CD8-positive, alpha-beta memory T cell (primary cell): Measurements from ENCODE around the gene KCNJ6. TPM values are rescaled to one million over a fixed set of nuclear protein-coding genes. Genes with fewer than 3 reads are reported as not detected.

ENCODE experiments used
- CTCF ChIA-PET: fragments of 350-600 bp; sonication (Branson Sonifier 250); formaldehyde crosslinking; loops from one replicate; lab custom pipeline; 2021; ENCODE audit warnings: antibody characterized with exemption; lab: Charles Lee
- POLR2A ChIA-PET: fragments of 350-600 bp; sonication (Branson Sonifier 250); formaldehyde crosslinking; loops from one replicate; lab custom pipeline; 2021; ENCODE audit warnings: antibody characterized with exemption; lab: Charles Lee
- DNase-seq, 5 donors: peaks; one replicate each; pipeline versions ENCODE4 v3.0.0 to v3.0.0-alpha.2; 2020 to 2022; ENCODE audit warnings: mixed read lengths in 1 of 5
- H3K27ac ChIP-seq: one replicate; pipeline ENCODE4 v1.7.0; 2013; ENCODE audit warnings: low read depth, mild to moderate bottlenecking, low read length, moderate library complexity
- H3K27me3 ChIP-seq: 2 replicates; pipeline ENCODE4 v1.7.0; 2013; ENCODE audit warnings: low read length, mild to moderate bottlenecking; ENCODE audit not compliant: insufficient read depth, poor library complexity, severe bottlenecking
- H3K36me3 ChIP-seq: 2 replicates; pipeline ENCODE4 v1.7.0; 2013; ENCODE audit warnings: mild to moderate bottlenecking, low read length, moderate library complexity; ENCODE audit not compliant: insufficient read depth
- H3K4me1 ChIP-seq: 2 replicates; pipeline ENCODE4 v1.7.0; 2013; ENCODE audit warnings: mild to moderate bottlenecking, low read length, moderate library complexity; ENCODE audit not compliant: insufficient read depth
- H3K4me3 ChIP-seq: 2 replicates; pipeline ENCODE4 v1.7.0; 2013; ENCODE audit warnings: mild to moderate bottlenecking, low read length
- H3K9me3 ChIP-seq: 2 replicates; pipeline ENCODE4 v1.7.0; 2013; ENCODE audit warnings: mild to moderate bottlenecking, low read length
- H3K27ac Mint-ChIP-seq, 8 donors: one replicate each; pipeline ENCODE4 v1.8.0; 2020 to 2021; ENCODE audit warnings: mixed read lengths in 8 of 8, mild to moderate bottlenecking in 6 of 8, inconsistent platforms in 3 of 8, moderate library complexity in 3 of 8
- H3K27me3 Mint-ChIP-seq, 2 donors: one replicate each; pipeline ENCODE4 v1.8.0; 2020 to 2021; ENCODE audit warnings: mixed read lengths in 2 of 2, mild to moderate bottlenecking in 1 of 2, moderate library complexity in 1 of 2
- H3K36me3 Mint-ChIP-seq, 3 donors: one replicate each; pipeline ENCODE4 v1.8.0; 2020 to 2021; ENCODE audit warnings: mixed read lengths in 3 of 3, inconsistent platforms in 1 of 3, mild to moderate bottlenecking in 1 of 3
- H3K4me1 Mint-ChIP-seq, 3 donors: one replicate each; pipeline ENCODE4 v1.8.0; 2020 to 2021; ENCODE audit warnings: mixed read lengths in 3 of 3, inconsistent platforms in 1 of 3, mild to moderate bottlenecking in 1 of 3
- H3K4me3 Mint-ChIP-seq, 7 donors: one replicate each; pipeline ENCODE4 v1.8.0; 2020 to 2021; ENCODE audit warnings: mixed read lengths in 7 of 7, mild to moderate bottlenecking in 6 of 7, moderate library complexity in 4 of 7, inconsistent platforms in 2 of 7
- H3K9me3 Mint-ChIP-seq, 5 donors: one replicate each; pipeline ENCODE4 v1.8.0; 2020 to 2022; ENCODE audit warnings: mixed read lengths in 5 of 5, mild to moderate bottlenecking in 3 of 5, moderate library complexity in 2 of 5, inconsistent platforms in 1 of 5
- polyA plus RNA-seq: library from polyadenylated mRNA; unstranded; fragments of 300-500 nt; fragmentation: Illumina TruSeq; gene quantifications from one replicate; pipeline ENCODE4 v1.2.3, GENCODE V29; 2021
- total RNA-seq, 2 experiments: library from RNA; stranded (reverse); gene quantifications; one replicate each; pipeline ENCODE4 v1.2.3, GENCODE V29; 2021

The KCNJ6 gene
- total and polyA plus RNA-seq, 3 experiments from 2014 or later = not detected

- H3K27ac Mint-ChIP-seq = no peak overlapping the region
- H3K4me3 ChIP-seq = no peak overlapping the region
- no peak overlapping the region for H3K27ac ChIP-seq
- H3K4me3 Mint-ChIP-seq = no peak overlapping the region
- no peak for DNase-seq
- no peaks in the 10 kb centered on the region for H3K36me3 ChIP-seq
- ChIA-PET CTCF (no interaction called here), POLR2A (no interaction called here)
- no peaks in the 10 kb centered on the region for H3K4me1 Mint-ChIP-seq
- H3K27me3 ChIP-seq = no peaks in the 10 kb centered on the region
- H3K9me3 ChIP-seq = no peaks in the 10 kb centered on the region
- H3K4me1 ChIP-seq = no peaks in the 10 kb centered on the region
- no peaks in the 10 kb centered on the region for H3K36me3 Mint-ChIP-seq
- no peaks in the 10 kb centered on the region for H3K9me3 Mint-ChIP-seq
- H3K27me3 Mint-ChIP-seq = peaks cover 4 to 11% of the 10 kb centered on the region in 2 donors
Measured at GRCh38 chr21:37821786-37822450, 94.3 kb downstream of the KCNJ6 start.

- Histone ChIP-seq H3K9me3 (no peaks in the 10 kb centered on the region), H3K27me3 (no peaks in the 10 kb centered on the region), H3K4me1 (no peaks in the 10 kb centered on the region), H3K27ac (no peak overlapping the region), H3K4me3 (no peak overlapping the region), H3K36me3 (no peaks in the 10 kb centered on the region)
- DNase-seq = no peak
- no peaks in the 10 kb centered on the region for H3K36me3 Mint-ChIP-seq
- H3K4me3 Mint-ChIP-seq = no peak overlapping the region
- H3K27me3 Mint-ChIP-seq = peaks cover 6 to 11% of the 10 kb centered on the region in 2 donors
- H3K9me3 Mint-ChIP-seq = no peaks in the 10 kb centered on the region
- no peaks in the 10 kb centered on the region for H3K4me1 Mint-ChIP-seq
- ChIA-PET POLR2A (no interaction called here), CTCF (no interaction called here)
- H3K27ac Mint-ChIP-seq = no peak overlapping the region
Measured at GRCh38 chr21:37821092-37821491, 95.2 kb downstream of the KCNJ6 start.

- H3K27me3 ChIP-seq = no peaks in the 10 kb centered on the region
- Mint-ChIP-seq H3K36me3 (no peaks in the 10 kb centered on the region), H3K4me3 (no peak overlapping the region), H3K9me3 (no peaks in the 10 kb centered on the region), H3K4me1 (no peaks in the 10 kb centered on the region), H3K27ac (no peak overlapping the region), H3K27me3 (peaks cover 4 to 6% of the 10 kb centered on the region in 2 donors)
- no peak overlapping the region for H3K27ac ChIP-seq
- DNase-seq = no peak
- H3K36me3 ChIP-seq = no peaks in the 10 kb centered on the region
- H3K9me3 ChIP-seq = no peaks in the 10 kb centered on the region
- no peak overlapping the region for H3K4me3 ChIP-seq
- CTCF ChIA-PET = no interaction called here
- POLR2A ChIA-PET = no interaction called here
- no peaks in the 10 kb centered on the region for H3K4me1 ChIP-seq
Measured at GRCh38 chr21:37819372-37819771, 96.9 kb downstream of the KCNJ6 start.

GRCh38 chr21:37817242-37817641 lies 99.0 kb downstream of the KCNJ6 start:
- H3K9me3 ChIP-seq = peaks cover 2% of the 10 kb centered on the region
- no peaks in the 10 kb centered on the region for H3K4me1 ChIP-seq
- no peaks in the 10 kb centered on the region for H3K36me3 Mint-ChIP-seq
- H3K36me3 ChIP-seq = no peaks in the 10 kb centered on the region
- no peak overlapping the region for H3K4me3 Mint-ChIP-seq
- DNase-seq = no peak
- H3K27ac Mint-ChIP-seq = no peak overlapping the region
- H3K4me3 ChIP-seq = no peak overlapping the region
- no peaks in the 10 kb centered on the region for H3K4me1 Mint-ChIP-seq
- CTCF ChIA-PET = no interaction called here
- peaks cover 0 to 15% (median 10%) of the 10 kb centered on the region in 5 donors for H3K9me3 Mint-ChIP-seq
- H3K27ac ChIP-seq = no peak overlapping the region
- no peaks in the 10 kb centered on the region for H3K27me3 ChIP-seq
- POLR2A ChIA-PET = no interaction called here
- H3K27me3 Mint-ChIP-seq = peaks cover 4% of the 10 kb centered on the region in 2 donors

- H3K9me3 ChIP-seq = peaks cover 3% of the 10 kb centered on the region
- Mint-ChIP-seq H3K27ac (no peak overlapping the region), H3K9me3 (peaks cover 0 to 22% (median 15%) of the 10 kb centered on the region in 5 donors), H3K4me1 (no peaks in the 10 kb centered on the region), H3K4me3 (no peak overlapping the region), H3K27me3 (peaks cover 3 to 9% of the 10 kb centered on the region in 2 donors), H3K36me3 (no peaks in the 10 kb centered on the region)
- H3K27ac ChIP-seq = no peak overlapping the region
- H3K4me1 ChIP-seq = no peaks in the 10 kb centered on the region
- H3K36me3 ChIP-seq = no peaks in the 10 kb centered on the region
- POLR2A ChIA-PET = no interaction called here
- no peak for DNase-seq
- H3K4me3 ChIP-seq = no peak overlapping the region
- H3K27me3 ChIP-seq = no peaks in the 10 kb centered on the region
- CTCF ChIA-PET = no interaction called here
Measured at GRCh38 chr21:37815893-37816292, 100.4 kb downstream of the KCNJ6 start.

GRCh38 chr21:37811711-37812110 lies 104.5 kb downstream of the KCNJ6 start:
- H3K4me3 ChIP-seq = no peak overlapping the region
- no peak for DNase-seq
- H3K4me3 Mint-ChIP-seq = no peak overlapping the region
- ChIA-PET POLR2A (no interaction called here), CTCF (no interaction called here)
- no peaks in the 10 kb centered on the region for H3K4me1 ChIP-seq
- H3K27me3 ChIP-seq = no peaks in the 10 kb centered on the region
- H3K9me3 ChIP-seq = peaks cover 3% of the 10 kb centered on the region
- no peak overlapping the region for H3K27ac ChIP-seq
- H3K36me3 ChIP-seq = no peaks in the 10 kb centered on the region
- no peaks in the 10 kb centered on the region for H3K36me3 Mint-ChIP-seq
- H3K27ac Mint-ChIP-seq = no peak overlapping the region
- peaks cover 0 to 22% (median 15%) of the 10 kb centered on the region in 5 donors for H3K9me3 Mint-ChIP-seq
- H3K27me3 Mint-ChIP-seq = peaks cover 3 to 30% of the 10 kb centered on the region in 2 donors
- no peaks in the 10 kb centered on the region for H3K4me1 Mint-ChIP-seq

GRCh38 chr21:37808261-37808660 lies 108.0 kb downstream of the KCNJ6 start:
- POLR2A ChIA-PET = no interaction called here
- Histone ChIP-seq H3K27ac (no peak overlapping the region), H3K27me3 (no peaks in the 10 kb centered on the region), H3K36me3 (no peaks in the 10 kb centered on the region), H3K4me3 (no peak overlapping the region), H3K9me3 (peaks cover 3% of the 10 kb centered on the region), H3K4me1 (no peaks in the 10 kb centered on the region)
- Mint-ChIP-seq H3K9me3 (peaks cover 7 to 22% (median 17%) of the 10 kb centered on the region in 5 donors), H3K36me3 (no peaks in the 10 kb centered on the region), H3K4me3 (no peak overlapping the region), H3K27me3 (peaks cover 4 to 30% of the 10 kb centered on the region in 2 donors), H3K4me1 (no peaks in the 10 kb centered on the region), H3K27ac (no peak overlapping the region)
- no peak for DNase-seq
- CTCF ChIA-PET = no interaction called here

GRCh38 chr21:37805266-37805665 lies 111.0 kb downstream of the KCNJ6 start:
- H3K4me1 Mint-ChIP-seq = no peaks in the 10 kb centered on the region
- Histone ChIP-seq H3K4me1 (no peaks in the 10 kb centered on the region), H3K36me3 (no peaks in the 10 kb centered on the region), H3K27me3 (no peaks in the 10 kb centered on the region), H3K9me3 (no peaks in the 10 kb centered on the region), H3K27ac (no peak overlapping the region), H3K4me3 (no peak overlapping the region)
- no peak overlapping the region for H3K4me3 Mint-ChIP-seq
- peaks cover 0 to 13% (median 7%) of the 10 kb centered on the region in 5 donors for H3K9me3 Mint-ChIP-seq
- POLR2A ChIA-PET = no interaction called here
- H3K27me3 Mint-ChIP-seq = peaks cover 8 to 25% of the 10 kb centered on the region in 2 donors
- H3K36me3 Mint-ChIP-seq = no peaks in the 10 kb centered on the region
- no peak overlapping the region for H3K27ac Mint-ChIP-seq
- DNase-seq = no peak
- CTCF ChIA-PET = no interaction called here
